HEK293 (cell line): ENCODE results near the gene IL4R.

Experiments
- CTCF ChIA-PET: fragments of 350-600 bp; formaldehyde crosslinking; extraction: SDS; loops from one replicate; lab custom pipeline; 2021; ENCODE audit warnings: antibody characterized with exemption; lab: Yijun Ruan, JAX
- POLR2A ChIA-PET: fragments of 300-600 bp; formaldehyde crosslinking; extraction: SDS; loops from one replicate; lab custom pipeline; 2020; ENCODE audit warnings: antibody characterized with exemption, inconsistent platforms; lab: Yijun Ruan, JAX
- H3K27ac ChIP-seq: fragments of 200-500 bp; sonication (Bioruptor generic); 2 replicates; pipeline ENCODE4 v1.5.1; 2014; ENCODE audit warnings: low read depth, low read length, control low read depth, inconsistent platforms; ENCODE audit errors: extremely low read depth
- H3K36me3 ChIP-seq, 2 experiments: fragments of 200-500 bp in 1 of 2; sonication (Bioruptor generic) in 1 of 2; 1 replicate in 1 of 2; 2 replicates in 1 of 2; pipeline ENCODE4 v1.5.1; 2014 to 2017; ENCODE audit warnings: inconsistent platforms in 2 of 2, low read length in 2 of 2; ENCODE audit not compliant: control insufficient read depth in 2 of 2, insufficient read depth in 1 of 2
- H3K4me1 ChIP-seq: fragments of 200-500 bp; sonication (Bioruptor generic); 2 replicates; pipeline ENCODE4 v1.5.1; 2014; ENCODE audit warnings: mild to moderate bottlenecking, low read length, inconsistent platforms; ENCODE audit not compliant: control insufficient read depth, insufficient read depth
- H3K4me3 ChIP-seq: 2 replicates; pipeline ENCODE4 v1.5.1; 2011; ENCODE audit warnings: low read depth, mild to moderate bottlenecking, control low read depth, low read length, moderate library complexity
- H3K9me3 ChIP-seq: fragments of 200-500 bp; sonication (Bioruptor generic); 2 replicates; pipeline ENCODE4 v1.5.1; 2014; ENCODE audit warnings: low read depth, low read length, inconsistent platforms; ENCODE audit not compliant: control insufficient read depth, insufficient read depth
- HOXC10 ChIP-seq: sonication (generic); formaldehyde crosslinking; IDR thresholded peaks from 2 replicates; pipeline ENCODE4 v1.8.1; 2023; ENCODE audit warnings: mild to moderate bottlenecking, missing genetic modification reagents
- SCRT2 ChIP-seq: fragments of 450-650 bp; formaldehyde crosslinking; IDR thresholded peaks from 2 replicates; pipeline ENCODE4 v1.5.1; 2016; ENCODE audit warnings: missing biosample characterization, missing genetic modification characterization
- ZBTB17 ChIP-seq: fragments of 450-650 bp; formaldehyde crosslinking; IDR thresholded peaks from 2 replicates; pipeline ENCODE4 v1.5.1; 2016; ENCODE audit warnings: missing biosample characterization, missing genetic modification characterization
- ZBTB8A ChIP-seq: fragments of 450-650 bp; formaldehyde crosslinking; IDR thresholded peaks from 2 replicates; pipeline ENCODE4 v1.5.1; 2016; ENCODE audit warnings: missing biosample characterization, missing genetic modification characterization
- ZEB2 ChIP-seq: fragments of 450-650 bp; formaldehyde crosslinking; IDR thresholded peaks from 2 replicates; pipeline ENCODE4 v1.5.1; 2016; ENCODE audit warnings: missing biosample characterization, missing genetic modification characterization
- ZFHX2 ChIP-seq: fragments of 450-650 bp; formaldehyde crosslinking; conservative IDR thresholded peaks from 2 replicates; pipeline ENCODE4 v1.5.1; 2016; ENCODE audit warnings: missing biosample characterization, missing genetic modification characterization
- ZIC2 ChIP-seq: fragments of 450-650 bp; formaldehyde crosslinking; IDR thresholded peaks from 2 replicates; pipeline ENCODE4 v1.5.1; 2016; ENCODE audit warnings: missing biosample characterization, missing genetic modification characterization
- ZNF24 ChIP-seq: fragments of 450-650 bp; formaldehyde crosslinking; IDR thresholded peaks from 2 replicates; pipeline ENCODE4 v1.5.1; 2016; ENCODE audit warnings: missing biosample characterization, missing genetic modification characterization
- ZNF274 ChIP-seq, 2 experiments: fragments of 200-500 bp in 1 of 2; fragments of 450-650 bp in 1 of 2; sonication (Bioruptor generic) in 1 of 2; formaldehyde crosslinking in 1 of 2; IDR thresholded peaks; 2 replicates each; pipeline versions ENCODE4 v1.5.1 to v1.6.1; 2014 to 2016; ENCODE audit warnings: borderline replicate concordance in 1 of 2, inconsistent platforms in 1 of 2, low read length in 1 of 2, missing biosample characterization in 1 of 2, missing genetic modification characterization in 1 of 2
- ZNF335 ChIP-seq: fragments of 450-650 bp; formaldehyde crosslinking; conservative IDR thresholded peaks from 2 replicates; pipeline ENCODE4 v1.5.1; 2016; ENCODE audit warnings: missing biosample characterization, missing genetic modification characterization
- ZNF501 ChIP-seq: fragments of 450-650 bp; formaldehyde crosslinking; IDR thresholded peaks from 2 replicates; pipeline ENCODE4 v1.5.1; 2016; ENCODE audit warnings: missing biosample characterization, missing genetic modification characterization
- ZNF561 ChIP-seq: fragments of 450-650 bp; IDR thresholded peaks from 2 replicates; pipeline ENCODE4 v1.5.1; 2018; ENCODE audit warnings: missing biosample characterization, missing genetic modification characterization, borderline replicate concordance
- ZSCAN30 ChIP-seq: fragments of 450-650 bp; IDR thresholded peaks from 2 replicates; pipeline ENCODE4 v1.5.1; 2018; ENCODE audit warnings: missing biosample characterization, mild to moderate bottlenecking, missing genetic modification characterization, moderate library complexity
- TF ChIP-seq, protein P1 (sequence below): fragments of 450-650 bp; formaldehyde crosslinking; IDR thresholded peaks from 2 replicates; pipeline ENCODE4 v1.5.1; 2016; ENCODE audit warnings: missing biosample characterization, missing genetic modification characterization
- TF ChIP-seq, protein P2 (sequence below): fragments of 450-650 bp; formaldehyde crosslinking; IDR thresholded peaks from 2 replicates; pipeline ENCODE4 v1.5.1; 2016; ENCODE audit warnings: missing biosample characterization, missing genetic modification characterization, borderline replicate concordance
- TF ChIP-seq, protein P3 (sequence below): fragments of 450-650 bp; formaldehyde crosslinking; IDR thresholded peaks from 2 replicates; pipeline ENCODE4 v1.5.1; 2016; ENCODE audit warnings: missing biosample characterization, missing genetic modification characterization
- TF ChIP-seq, protein P4 (sequence below): fragments of 450-650 bp; formaldehyde crosslinking; IDR thresholded peaks from 2 replicates; pipeline ENCODE4 v1.5.1; 2016; ENCODE audit warnings: missing biosample characterization, missing genetic modification characterization
- TF ChIP-seq, protein P5 (sequence below): fragments of 450-650 bp; formaldehyde crosslinking; optimal IDR thresholded peaks from 2 replicates; pipeline ENCODE3; 2016; ENCODE audit warnings: missing biosample characterization, mild to moderate bottlenecking, missing genetic modification characterization

IL4R gene

DNA sequence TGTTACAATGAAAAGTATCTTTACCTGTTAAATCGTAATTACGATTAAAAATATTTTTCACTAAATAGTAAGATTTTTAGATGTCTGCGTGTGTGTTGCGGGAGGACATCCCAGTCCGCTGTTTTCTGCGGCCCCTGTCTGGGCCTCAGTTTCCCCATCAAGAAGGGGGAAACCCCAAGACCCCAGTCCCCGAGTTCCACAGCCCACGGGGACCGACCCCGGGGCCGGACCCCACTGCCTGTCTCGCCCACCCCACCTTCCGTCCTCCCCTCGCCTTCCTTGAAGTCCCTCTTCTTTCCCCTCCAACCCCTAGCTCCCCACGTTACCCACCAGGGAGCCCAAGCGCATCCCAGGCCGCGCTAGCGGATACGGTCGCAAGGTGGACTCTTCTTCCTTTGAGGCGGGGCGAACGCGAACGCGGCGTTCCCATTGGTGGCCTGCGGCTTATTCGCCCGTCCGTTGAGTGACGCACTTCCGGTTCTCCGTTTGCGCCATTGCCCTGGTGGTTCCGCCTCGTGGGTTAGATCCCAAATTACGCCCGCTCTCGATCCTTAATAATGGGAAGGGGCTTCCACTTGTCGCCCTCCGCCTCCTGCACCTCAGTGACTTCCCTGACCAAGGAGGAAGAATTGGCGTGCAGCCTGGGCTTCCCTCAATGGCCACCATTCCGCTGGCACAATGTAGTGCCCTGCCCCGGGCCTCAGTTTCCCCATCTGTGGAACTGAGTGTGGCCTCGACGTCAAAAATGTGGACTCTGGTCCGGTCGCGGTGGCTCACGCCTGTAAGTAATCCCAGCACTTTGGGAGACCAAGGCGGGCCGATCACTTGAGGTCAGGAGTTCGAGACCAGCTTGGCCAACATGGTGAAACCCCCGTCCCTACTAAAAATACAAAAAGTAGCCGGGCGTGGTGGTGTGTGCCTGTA, 45.1 kb upstream of the IL4R start, which contains the start of gene NSMCE1:
NSMCE1 (minus strand) TSS at position 397 of the 924 bp plus-strand sequence. CDS start 11,202 bp downstream, outside the sequence.
- no peaks in the 10 kb centered on the region for H3K36me3 ChIP-seq
- POLR2A ChIA-PET: interaction anchor here (0.7 to 1.6 kb wide), 3 partner anchors 33 to 87 kb away, joined by 3 to 9 read pairs (median 3); partner anchors contain the start of gene KDM8
- no peaks in the 10 kb centered on the region for H3K4me1 ChIP-seq
- H3K4me3 ChIP-seq: peak within 1 kb of the TSS; percentile 78
- peak within 1 kb of the TSS; percentile 39; the same call in 1 of the 2 replicates for H3K27ac ChIP-seq
- CTCF ChIA-PET: interaction anchor here (0.6 kb wide), 1 partner anchor 756 kb away, joined by 3 read pairs; no protein-coding TSS in a partner anchor
- H3K9me3 ChIP-seq: no peaks in the 10 kb centered on the region
- TF ChIP-seq, protein P1, sequence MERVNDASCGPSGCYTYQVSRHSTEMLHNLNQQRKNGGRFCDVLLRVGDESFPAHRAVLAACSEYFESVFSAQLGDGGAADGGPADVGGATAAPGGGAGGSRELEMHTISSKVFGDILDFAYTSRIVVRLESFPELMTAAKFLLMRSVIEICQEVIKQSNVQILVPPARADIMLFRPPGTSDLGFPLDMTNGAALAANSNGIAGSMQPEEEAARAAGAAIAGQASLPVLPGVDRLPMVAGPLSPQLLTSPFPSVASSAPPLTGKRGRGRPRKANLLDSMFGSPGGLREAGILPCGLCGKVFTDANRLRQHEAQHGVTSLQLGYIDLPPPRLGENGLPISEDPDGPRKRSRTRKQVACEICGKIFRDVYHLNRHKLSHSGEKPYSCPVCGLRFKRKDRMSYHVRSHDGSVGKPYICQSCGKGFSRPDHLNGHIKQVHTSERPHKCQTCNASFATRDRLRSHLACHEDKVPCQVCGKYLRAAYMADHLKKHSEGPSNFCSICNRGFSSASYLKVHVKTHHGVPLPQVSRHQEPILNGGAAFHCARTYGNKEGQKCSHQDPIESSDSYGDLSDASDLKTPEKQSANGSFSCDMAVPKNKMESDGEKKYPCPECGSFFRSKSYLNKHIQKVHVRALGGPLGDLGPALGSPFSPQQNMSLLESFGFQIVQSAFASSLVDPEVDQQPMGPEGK (tag by site-specific recombination): 0 out of 2 replicates have a peak, but pooled peaks have one; percentile 46
- TF ChIP-seq ZNF501 (tag by site-specific recombination): peak; percentile 21; the same call in 1 of the 2 replicates
- TF ChIP-seq ZBTB17 (tag by site-specific recombination): peak; percentile 63
- TF ChIP-seq ZNF561: 0 out of 2 replicates have a peak, but pooled peaks have one; percentile 36
- TF ChIP-seq, protein P2, sequence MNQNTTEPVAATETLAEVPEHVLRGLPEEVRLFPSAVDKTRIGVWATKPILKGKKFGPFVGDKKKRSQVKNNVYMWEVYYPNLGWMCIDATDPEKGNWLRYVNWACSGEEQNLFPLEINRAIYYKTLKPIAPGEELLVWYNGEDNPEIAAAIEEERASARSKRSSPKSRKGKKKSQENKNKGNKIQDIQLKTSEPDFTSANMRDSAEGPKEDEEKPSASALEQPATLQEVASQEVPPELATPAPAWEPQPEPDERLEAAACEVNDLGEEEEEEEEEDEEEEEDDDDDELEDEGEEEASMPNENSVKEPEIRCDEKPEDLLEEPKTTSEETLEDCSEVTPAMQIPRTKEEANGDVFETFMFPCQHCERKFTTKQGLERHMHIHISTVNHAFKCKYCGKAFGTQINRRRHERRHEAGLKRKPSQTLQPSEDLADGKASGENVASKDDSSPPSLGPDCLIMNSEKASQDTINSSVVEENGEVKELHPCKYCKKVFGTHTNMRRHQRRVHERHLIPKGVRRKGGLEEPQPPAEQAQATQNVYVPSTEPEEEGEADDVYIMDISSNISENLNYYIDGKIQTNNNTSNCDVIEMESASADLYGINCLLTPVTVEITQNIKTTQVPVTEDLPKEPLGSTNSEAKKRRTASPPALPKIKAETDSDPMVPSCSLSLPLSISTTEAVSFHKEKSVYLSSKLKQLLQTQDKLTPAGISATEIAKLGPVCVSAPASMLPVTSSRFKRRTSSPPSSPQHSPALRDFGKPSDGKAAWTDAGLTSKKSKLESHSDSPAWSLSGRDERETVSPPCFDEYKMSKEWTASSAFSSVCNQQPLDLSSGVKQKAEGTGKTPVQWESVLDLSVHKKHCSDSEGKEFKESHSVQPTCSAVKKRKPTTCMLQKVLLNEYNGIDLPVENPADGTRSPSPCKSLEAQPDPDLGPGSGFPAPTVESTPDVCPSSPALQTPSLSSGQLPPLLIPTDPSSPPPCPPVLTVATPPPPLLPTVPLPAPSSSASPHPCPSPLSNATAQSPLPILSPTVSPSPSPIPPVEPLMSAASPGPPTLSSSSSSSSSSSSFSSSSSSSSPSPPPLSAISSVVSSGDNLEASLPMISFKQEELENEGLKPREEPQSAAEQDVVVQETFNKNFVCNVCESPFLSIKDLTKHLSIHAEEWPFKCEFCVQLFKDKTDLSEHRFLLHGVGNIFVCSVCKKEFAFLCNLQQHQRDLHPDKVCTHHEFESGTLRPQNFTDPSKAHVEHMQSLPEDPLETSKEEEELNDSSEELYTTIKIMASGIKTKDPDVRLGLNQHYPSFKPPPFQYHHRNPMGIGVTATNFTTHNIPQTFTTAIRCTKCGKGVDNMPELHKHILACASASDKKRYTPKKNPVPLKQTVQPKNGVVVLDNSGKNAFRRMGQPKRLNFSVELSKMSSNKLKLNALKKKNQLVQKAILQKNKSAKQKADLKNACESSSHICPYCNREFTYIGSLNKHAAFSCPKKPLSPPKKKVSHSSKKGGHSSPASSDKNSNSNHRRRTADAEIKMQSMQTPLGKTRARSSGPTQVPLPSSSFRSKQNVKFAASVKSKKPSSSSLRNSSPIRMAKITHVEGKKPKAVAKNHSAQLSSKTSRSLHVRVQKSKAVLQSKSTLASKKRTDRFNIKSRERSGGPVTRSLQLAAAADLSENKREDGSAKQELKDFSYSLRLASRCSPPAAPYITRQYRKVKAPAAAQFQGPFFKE (tag by site-specific recombination): 0 out of 2 replicates have a peak, but pooled peaks have one; percentile 33
- peak; percentile 71 for TF ChIP-seq ZBTB8A (tag by site-specific recombination)
- TF ChIP-seq SCRT2: peak; percentile 22; the same call in 1 of the 2 replicates
- TF ChIP-seq ZNF274 (IDR thresholded peaks at IDR 0.05; ENCODE audit: low read length): no peak
- TF ChIP-seq ZNF274 (tag by site-specific recombination; IDR thresholded peaks at IDR 0.05; ENCODE audit: borderline replicate concordance): no peak
- TF ChIP-seq, protein P3, sequence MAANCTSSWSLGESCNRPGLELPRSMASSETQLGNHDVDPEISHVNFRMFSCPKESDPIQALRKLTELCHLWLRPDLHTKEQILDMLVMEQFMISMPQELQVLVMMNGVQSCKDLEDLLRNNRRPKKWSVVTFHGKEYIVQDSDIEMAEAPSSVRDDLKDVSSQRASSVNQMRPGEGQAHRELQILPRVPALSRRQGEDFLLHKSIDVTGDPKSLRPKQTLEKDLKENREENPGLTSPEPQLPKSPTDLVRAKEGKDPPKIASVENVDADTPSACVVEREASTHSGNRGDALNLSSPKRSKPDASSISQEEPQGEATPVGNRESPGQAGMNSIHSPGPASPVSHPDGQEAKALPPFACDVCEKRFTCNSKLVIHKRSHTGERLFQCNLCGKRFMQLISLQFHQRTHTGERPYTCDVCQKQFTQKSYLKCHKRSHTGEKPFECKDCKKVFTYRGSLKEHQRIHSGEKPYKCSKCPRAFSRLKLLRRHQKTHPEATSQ: 0 out of 2 replicates have a peak, but pooled peaks have one; percentile 52
- TF ChIP-seq, protein P4, sequence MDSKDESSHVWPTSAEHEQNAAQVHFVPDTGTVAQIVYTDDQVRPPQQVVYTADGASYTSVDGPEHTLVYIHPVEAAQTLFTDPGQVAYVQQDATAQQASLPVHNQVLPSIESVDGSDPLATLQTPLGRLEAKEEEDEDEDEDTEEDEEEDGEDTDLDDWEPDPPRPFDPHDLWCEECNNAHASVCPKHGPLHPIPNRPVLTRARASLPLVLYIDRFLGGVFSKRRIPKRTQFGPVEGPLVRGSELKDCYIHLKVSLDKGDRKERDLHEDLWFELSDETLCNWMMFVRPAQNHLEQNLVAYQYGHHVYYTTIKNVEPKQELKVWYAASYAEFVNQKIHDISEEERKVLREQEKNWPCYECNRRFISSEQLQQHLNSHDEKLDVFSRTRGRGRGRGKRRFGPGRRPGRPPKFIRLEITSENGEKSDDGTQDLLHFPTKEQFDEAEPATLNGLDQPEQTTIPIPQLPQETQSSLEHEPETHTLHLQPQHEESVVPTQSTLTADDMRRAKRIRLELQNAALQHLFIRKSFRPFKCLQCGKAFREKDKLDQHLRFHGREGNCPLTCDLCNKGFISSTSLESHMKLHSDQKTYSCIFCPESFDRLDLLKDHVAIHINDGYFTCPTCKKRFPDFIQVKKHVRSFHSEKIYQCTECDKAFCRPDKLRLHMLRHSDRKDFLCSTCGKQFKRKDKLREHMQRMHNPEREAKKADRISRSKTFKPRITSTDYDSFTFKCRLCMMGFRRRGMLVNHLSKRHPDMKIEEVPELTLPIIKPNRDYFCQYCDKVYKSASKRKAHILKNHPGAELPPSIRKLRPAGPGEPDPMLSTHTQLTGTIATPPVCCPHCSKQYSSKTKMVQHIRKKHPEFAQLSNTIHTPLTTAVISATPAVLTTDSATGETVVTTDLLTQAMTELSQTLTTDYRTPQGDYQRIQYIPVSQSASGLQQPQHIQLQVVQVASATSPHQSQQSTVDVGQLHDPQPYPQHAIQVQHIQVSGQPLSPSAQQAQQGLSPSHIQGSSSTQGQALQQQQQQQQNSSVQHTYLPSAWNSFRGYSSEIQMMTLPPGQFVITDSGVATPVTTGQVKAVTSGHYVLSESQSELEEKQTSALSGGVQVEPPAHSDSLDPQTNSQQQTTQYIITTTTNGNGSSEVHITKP (tag by site-specific recombination): peak; percentile 88
- TF ChIP-seq ZSCAN30 (tag by site-specific recombination): peak; percentile 42; the same call in 1 of the 2 replicates
- TF ChIP-seq ZEB2 (tag by site-specific recombination): peak; percentile 63; the same call in 1 of the 2 replicates
- no peak for TF ChIP-seq ZFHX2 (tag by site-specific recombination)
- peak; percentile 74 for TF ChIP-seq ZNF335 (tag by site-specific recombination)
- peak; percentile 77 for TF ChIP-seq ZIC2
- TF ChIP-seq ZNF24 (tag by site-specific recombination): peak; percentile 53; the same call in 1 of the 2 replicates
- TF ChIP-seq HOXC10 (CRISPR knock-in tag): peak; percentile 73; the same call in 1 of the 2 replicates
- TF ChIP-seq, protein P5, sequence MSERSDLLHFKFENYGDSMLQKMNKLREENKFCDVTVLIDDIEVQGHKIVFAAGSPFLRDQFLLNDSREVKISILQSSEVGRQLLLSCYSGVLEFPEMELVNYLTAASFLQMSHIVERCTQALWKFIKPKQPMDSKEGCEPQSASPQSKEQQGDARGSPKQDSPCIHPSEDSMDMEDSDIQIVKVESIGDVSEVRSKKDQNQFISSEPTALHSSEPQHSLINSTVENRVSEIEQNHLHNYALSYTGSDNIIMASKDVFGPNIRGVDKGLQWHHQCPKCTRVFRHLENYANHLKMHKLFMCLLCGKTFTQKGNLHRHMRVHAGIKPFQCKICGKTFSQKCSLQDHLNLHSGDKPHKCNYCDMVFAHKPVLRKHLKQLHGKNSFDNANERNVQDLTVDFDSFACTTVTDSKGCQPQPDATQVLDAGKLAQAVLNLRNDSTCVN (tag by site-specific recombination): peak; percentile 58
